Prostate gland (tissue), 2 donors: ENCODE measurements around the gene HSPD1. TPM values are rescaled to one million over a fixed set of nuclear protein-coding genes. Genes with fewer than 3 reads are reported as not detected.
A peak's percentile ranks its signal among the peaks of the same experiment; 100 is the strongest.
"Not testable (repeated sequence)": the region's sequence is repeated elsewhere in the genome, so short reads cannot be mapped to it uniquely, and the experiment has no call there.

Experiments
- DNase-seq: peaks from one replicate; pipeline ENCODE4 v3.0.0-alpha.2; 2019; ENCODE audit warnings: low spot score
- H3K27ac ChIP-seq, 2 donors: fragments of 200-600 bp; sonication (generic); 2 replicates each; pipeline ENCODE4 v1.5.1; 2017 to 2019
- H3K27me3 ChIP-seq: fragments of 200-600 bp; sonication (generic); replicated peaks from 2 replicates; pipeline ENCODE4 v1.5.1; 2019; ENCODE audit not compliant: insufficient read depth
- H3K36me3 ChIP-seq, 2 donors: fragments of 200-600 bp; sonication (generic); 1 replicate in 1 of 2; 2 replicates in 1 of 2; pipeline versions ENCODE4 v1.5.1 to v1.8.1; 2017 to 2019
- H3K4me1 ChIP-seq: fragments of 200-600 bp; sonication (generic); replicated peaks from 2 replicates; pipeline ENCODE4 v1.5.1; 2019
- H3K4me3 ChIP-seq, 2 donors: fragments of 200-600 bp; sonication (generic); 2 replicates each; pipeline ENCODE4 v1.5.1; 2017 to 2019
- H3K9me3 ChIP-seq: fragments of 200-600 bp; sonication (generic); 2 replicates; pipeline ENCODE4 v1.5.1; 2017
- POLR2A ChIP-seq: fragments of 450-650 bp; IDR thresholded peaks from one replicate; pipeline ENCODE4 v1.6.1; 2016; ENCODE audit warnings: antibody characterized with exemption, mild to moderate bottlenecking
- POLR2AphosphoS5 ChIP-seq: sonication (generic); formaldehyde crosslinking; IDR thresholded peaks from one replicate; pipeline ENCODE4 v1.6.1; 2017; ENCODE audit warnings: antibody characterized with exemption
- WGBS: methylation state at CpG from one replicate; pipeline ENCODE4 v1.1.5; 2018; 5-methylcytosine and 5-hydroxymethylcytosine counted together
- intact Hi-C: fragments of 100-400 bp; cut with DNase I; formaldehyde crosslinking; loops from one replicate; pipeline ENCODE4 v1.14.2; 2022
- total RNA-seq, 2 donors: library from RNA; depleted of rRNA; stranded (reverse); fragments of >200 nt; gene quantifications; one replicate each; pipeline ENCODE4 v1.1.0, GENCODE V29; 2016
- TF ChIP-seq, protein P1 (sequence below), 4 experiments: fragments of 200-600 bp in 2 of 4; fragments of 450-650 bp in 2 of 4; sonication (generic) in 2 of 4; IDR thresholded peaks; 1 replicate in 3 of 4; 2 replicates in 1 of 4; pipeline ENCODE4 v1.5.1; 2016 to 2019; ENCODE audit warnings: antibody characterized with exemption in 4 of 4, mild to moderate bottlenecking in 2 of 4, moderate library complexity in 2 of 4

Gene HSPD1
- total RNA-seq, 2 donors from 2014 or later: 95.5 to 110 TPM

GRCh38 chr2:197454923-197455322, 44.7 kb downstream of the HSPD1 start:
- H3K4me1 ChIP-seq: peaks cover 3% of the 10 kb centered on the region
- H3K27ac ChIP-seq: no peak overlapping the region
- intact Hi-C loops: loop anchor here (5.0 to 10.0 kb wide), 3 partner anchors 47 to 528 kb away; partner anchors contain the start of genes HSPE1, MARS2 and PGAP1
- no peaks in the 10 kb centered on the region for H3K36me3 ChIP-seq
- DNase-seq: no peak
- 77% methylated on average over 2 of the region's 2 CpGs for WGBS
- H3K27me3 ChIP-seq: no peaks in the 10 kb centered on the region
- TF ChIP-seq POLR2A: no peak
- TF ChIP-seq POLR2AphosphoS5: no peak
- TF ChIP-seq, protein P1, sequence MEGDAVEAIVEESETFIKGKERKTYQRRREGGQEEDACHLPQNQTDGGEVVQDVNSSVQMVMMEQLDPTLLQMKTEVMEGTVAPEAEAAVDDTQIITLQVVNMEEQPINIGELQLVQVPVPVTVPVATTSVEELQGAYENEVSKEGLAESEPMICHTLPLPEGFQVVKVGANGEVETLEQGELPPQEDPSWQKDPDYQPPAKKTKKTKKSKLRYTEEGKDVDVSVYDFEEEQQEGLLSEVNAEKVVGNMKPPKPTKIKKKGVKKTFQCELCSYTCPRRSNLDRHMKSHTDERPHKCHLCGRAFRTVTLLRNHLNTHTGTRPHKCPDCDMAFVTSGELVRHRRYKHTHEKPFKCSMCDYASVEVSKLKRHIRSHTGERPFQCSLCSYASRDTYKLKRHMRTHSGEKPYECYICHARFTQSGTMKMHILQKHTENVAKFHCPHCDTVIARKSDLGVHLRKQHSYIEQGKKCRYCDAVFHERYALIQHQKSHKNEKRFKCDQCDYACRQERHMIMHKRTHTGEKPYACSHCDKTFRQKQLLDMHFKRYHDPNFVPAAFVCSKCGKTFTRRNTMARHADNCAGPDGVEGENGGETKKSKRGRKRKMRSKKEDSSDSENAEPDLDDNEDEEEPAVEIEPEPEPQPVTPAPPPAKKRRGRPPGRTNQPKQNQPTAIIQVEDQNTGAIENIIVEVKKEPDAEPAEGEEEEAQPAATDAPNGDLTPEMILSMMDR (IDR thresholded peaks at IDR 0.05): no peak
- H3K9me3 ChIP-seq: no peaks in the 10 kb centered on the region
- peak overlapping the region in 1 of 2 donors; percentile 80 for H3K4me3 ChIP-seq

DNA sequence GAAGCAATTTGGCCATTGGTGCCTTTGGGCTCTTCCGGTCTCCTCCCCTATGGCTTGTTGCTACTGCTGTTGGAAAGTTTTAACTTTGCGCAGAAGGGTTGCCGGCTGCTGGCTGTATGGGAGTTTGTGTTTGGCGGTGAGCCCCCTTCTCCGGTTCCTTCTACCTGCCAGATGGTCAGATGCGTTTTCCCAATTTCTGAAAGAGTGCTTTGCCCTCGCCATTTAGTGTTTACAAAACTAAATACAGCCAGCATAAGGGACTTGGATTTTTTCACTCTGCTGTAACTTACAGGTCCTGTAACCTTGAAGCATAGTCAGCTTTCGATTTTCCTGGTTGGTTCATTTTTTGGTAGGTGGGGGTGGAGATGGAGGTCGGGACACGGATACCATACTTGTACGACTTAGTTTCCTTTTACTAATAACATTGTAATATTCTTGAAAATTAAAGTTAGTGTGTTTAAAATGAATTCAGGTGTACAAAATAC, 45.7 kb downstream of the HSPD1 start:
- Histone ChIP-seq H3K9me3 (no peaks in the 10 kb centered on the region), H3K27me3 (no peaks in the 10 kb centered on the region), H3K27ac (peak overlapping the region; percentile 99), H3K4me3 (peak overlapping the region; percentile 70 to 80), H3K36me3 (no peaks in the 10 kb centered on the region), H3K4me1 (peaks cover 3% of the 10 kb centered on the region)
- intact Hi-C loops: loop anchor here (2.0 to 10.0 kb wide), 4 partner anchors 19 to 527 kb away; partner anchors contain the start of genes HSPE1, MARS2, PGAP1 and SF3B1
- peak; percentile 63 for DNase-seq
- under 1% methylated on average over 11 of the region's 11 CpGs for WGBS
- TF ChIP-seq POLR2AphosphoS5 (peak; percentile 6), POLR2A (peak; percentile 52)
- TF ChIP-seq, protein P1 (IDR thresholded peaks at IDR 0.05): no peak

DNA sequence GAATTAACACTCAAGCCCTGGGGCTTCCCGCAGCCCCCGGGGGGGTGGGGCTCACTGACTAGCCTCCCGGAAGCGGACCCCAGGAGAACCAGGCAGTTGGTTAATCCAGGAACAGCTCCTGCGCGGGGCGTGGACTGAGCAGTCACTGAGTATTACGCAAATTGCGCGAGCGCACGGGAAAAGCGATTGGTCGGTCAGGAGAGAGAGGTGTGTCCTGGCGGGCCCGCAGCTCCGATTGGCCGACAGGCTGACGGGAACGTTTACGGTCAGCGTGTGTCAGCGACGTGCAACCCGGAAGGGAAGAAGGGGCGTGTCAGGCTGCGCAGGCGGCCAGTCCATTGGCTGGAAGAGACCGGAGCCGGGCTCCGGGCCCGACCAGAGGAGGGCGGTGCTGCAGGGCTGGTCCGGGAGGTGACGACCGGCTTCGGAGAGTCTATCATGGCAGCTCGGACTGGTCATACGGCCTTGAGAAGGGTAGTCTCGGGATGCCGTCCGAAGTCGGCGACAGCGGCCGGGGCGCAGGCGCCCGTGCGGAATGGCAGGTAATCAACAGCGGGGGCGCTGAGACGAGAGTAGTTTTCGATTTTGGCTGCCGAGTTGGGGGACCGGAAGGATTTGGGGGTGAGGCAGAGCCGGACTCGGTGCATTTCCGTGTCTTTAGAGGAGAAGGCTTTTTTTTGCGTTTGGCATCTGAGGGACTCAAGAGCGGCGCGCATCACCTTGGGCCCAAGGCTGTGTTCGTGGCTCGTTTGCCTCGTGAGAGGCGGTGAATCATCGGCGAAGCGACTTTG, 46.3 kb downstream of the HSPD1 start, which contains the start of gene COQ10B:
Gene COQ10B (plus strand): TSS at position 430 of the 791 bp plus-strand sequence. CDS start 9 bp downstream, at position 439.
- Histone ChIP-seq H3K27me3 (no peaks in the 10 kb centered on the region), H3K4me3 (peak within 1 kb of the TSS; percentile 70 to 80), H3K4me1 (peaks cover 3% of the 10 kb centered on the region), H3K9me3 (no peaks in the 10 kb centered on the region), H3K36me3 (no peaks in the 10 kb centered on the region), H3K27ac (peak within 1 kb of the TSS; percentile 99)
- intact Hi-C loops: loop anchor here (2.0 to 10.0 kb wide), 4 partner anchors 19 to 526 kb away; partner anchors contain the start of genes HSPE1, MARS2, PGAP1 and SF3B1
- DNase-seq: peak; percentile 100
- TF ChIP-seq, protein P1 (IDR thresholded peaks at IDR 0.05): peak in 3 of 4 experiments; percentile 36 to 54 (median 48)
- TF ChIP-seq POLR2AphosphoS5 (peak; percentile 97), POLR2A (peak; percentile 72)
- under 1% methylated on average over 53 of the region's 70 CpGs for WGBS

- H3K27ac ChIP-seq: peak overlapping the region; percentile 99
- H3K4me1 ChIP-seq: peaks cover 3% of the 10 kb centered on the region
- TF ChIP-seq, protein P1 (IDR thresholded peaks at IDR 0.05): no peak
- no peak for TF ChIP-seq POLR2AphosphoS5
- TF ChIP-seq POLR2A: no peak
- no peak for DNase-seq
- H3K9me3 ChIP-seq: no peaks in the 10 kb centered on the region
- H3K4me3 ChIP-seq: peak overlapping the region; percentile 70 to 80
- 2% methylated on average over 11 of the region's 11 CpGs for WGBS
- no peaks in the 10 kb centered on the region for H3K27me3 ChIP-seq
- intact Hi-C loops: loop anchor here (2.0 to 10.0 kb wide), 4 partner anchors 18 to 525 kb away; partner anchors contain the start of genes HSPE1, MARS2, PGAP1 and SF3B1
- no peaks in the 10 kb centered on the region for H3K36me3 ChIP-seq
These were observed 46.9 kb downstream of the HSPD1 start for GRCh38 chr2:197452754-197453122.

- intact Hi-C loops: loop anchor here (5.0 to 10.0 kb wide), 3 partner anchors 51 to 524 kb away; partner anchors contain the start of genes HSPE1, MARS2 and PGAP1
- H3K9me3 ChIP-seq, H3K36me3 ChIP-seq, H3K27me3 ChIP-seq, H3K27ac ChIP-seq, DNase-seq, H3K4me3 ChIP-seq, H3K4me1 ChIP-seq: not testable (repeated sequence)
- 84% methylated on average over 6 of the region's 6 CpGs for WGBS
These were observed 48.7 kb downstream of the HSPD1 start for GRCh38 chr2:197450935-197451358.
